GM18517 (cell line): ENCODE results near the gene LHPP.

Experiments
- ATAC-seq: cut with Tn5 transposase; IDR thresholded peaks from one replicate; pipeline ENCODE4 v1.9.1; 2021; ENCODE audit warnings: mild to moderate bottlenecking, moderate library complexity; ENCODE audit not compliant: unreplicated experiment

Gene LHPP

GRCh38 chr10:124469956-124470484 is 8.4 kb downstream of the LHPP start:
- no peak for ATAC-seq

GRCh38 chr10:124470544-124471434 is 9.2 kb downstream of the LHPP start:
- no peak for ATAC-seq

- ATAC-seq: no peak
Measured at GRCh38 chr10:124472071-124472470, 10.4 kb downstream of the LHPP start.

GRCh38 chr10:124473070-124473469 is 11.4 kb downstream of the LHPP start:
- ATAC-seq: no peak

GRCh38 chr10:124474514-124475070 is 13.0 kb downstream of the LHPP start:
- ATAC-seq: no peak

- ATAC-seq: no peak
Measured at GRCh38 chr10:124476043-124476725, 14.6 kb downstream of the LHPP start.

GRCh38 chr10:124477614-124478363 is 16.2 kb downstream of the LHPP start:
- no peak for ATAC-seq

- ATAC-seq: no peak
Measured at GRCh38 chr10:124478515-124478914, 16.9 kb downstream of the LHPP start.

GRCh38 chr10:124480860-124481259 is 19.2 kb downstream of the LHPP start:
- no peak for ATAC-seq

- ATAC-seq: no peak
Measured at GRCh38 chr10:124481717-124482116, 20.1 kb downstream of the LHPP start.

GRCh38 chr10:124482236-124482800 is 20.7 kb downstream of the LHPP start:
- no peak for ATAC-seq

- no peak for ATAC-seq
Measured at GRCh38 chr10:124482876-124483275, 21.3 kb downstream of the LHPP start.

GRCh38 chr10:124484031-124484430 is 22.4 kb downstream of the LHPP start:
- no peak for ATAC-seq

- no peak for ATAC-seq
Measured at GRCh38 chr10:124484661-124485060, 23.0 kb downstream of the LHPP start.

GRCh38 chr10:124486635-124487034 is 25.0 kb downstream of the LHPP start:
- no peak for ATAC-seq

- no peak for ATAC-seq
Measured at GRCh38 chr10:124491105-124491504, 29.5 kb downstream of the LHPP start.

GRCh38 chr10:124492266-124492665 is 30.6 kb downstream of the LHPP start:
- no peak for ATAC-seq

GRCh38 chr10:124493214-124493882 is 31.7 kb downstream of the LHPP start:
- no peak for ATAC-seq

GRCh38 chr10:124494046-124494807 is 32.6 kb downstream of the LHPP start:
- ATAC-seq: no peak
